ENCODE data around the gene GRM5.
A peak's percentile ranks its signal among the peaks of the same experiment; 100 is the strongest.
"Not testable (repeated sequence)": the region's sequence is repeated elsewhere in the genome, so short reads cannot be mapped to it uniquely, and the experiment has no call there.

Gene GRM5

DNA sequence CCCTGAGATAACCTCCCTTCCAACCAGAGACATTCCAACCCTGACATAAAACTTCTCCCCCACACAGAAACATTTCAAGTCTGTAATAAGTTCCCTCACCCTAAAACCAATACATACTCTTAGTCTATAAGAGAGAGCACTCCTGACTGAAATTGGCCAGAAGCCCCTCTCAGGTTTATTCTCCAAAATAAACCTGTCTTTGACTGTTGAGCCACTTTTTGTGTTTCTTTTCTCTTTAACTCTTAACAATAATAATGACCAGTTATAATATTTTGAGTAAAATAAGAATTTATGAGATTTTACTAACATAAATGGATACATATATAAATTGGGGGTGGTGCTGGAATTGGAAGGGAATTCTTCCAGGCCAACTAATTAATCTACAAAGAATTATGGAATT is 93.6 kb downstream of the GRM5 start:
- DNase-seq (ENCODE audit: low spot score): no peak

DNA sequence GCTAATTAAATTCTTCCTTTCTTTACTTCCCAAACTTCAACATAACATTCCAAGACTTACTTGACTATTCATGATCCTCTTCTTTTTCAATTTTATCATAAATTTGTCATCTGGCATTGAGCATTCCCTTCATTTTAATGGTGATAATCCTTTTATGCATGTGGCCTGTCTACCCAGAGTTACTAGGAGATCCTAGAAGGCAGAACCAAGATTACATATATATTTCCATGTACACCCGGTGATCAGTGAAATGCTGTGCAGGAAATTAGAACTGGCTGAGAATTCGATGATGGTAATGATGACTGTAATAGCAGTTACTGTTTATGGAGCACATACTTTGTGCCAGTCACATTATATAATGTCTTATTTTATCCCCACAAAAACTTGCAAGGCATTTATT is 104.2 kb downstream of the GRM5 start:
- DNase-seq (ENCODE audit: low spot score): not testable (repeated sequence)

DNA sequence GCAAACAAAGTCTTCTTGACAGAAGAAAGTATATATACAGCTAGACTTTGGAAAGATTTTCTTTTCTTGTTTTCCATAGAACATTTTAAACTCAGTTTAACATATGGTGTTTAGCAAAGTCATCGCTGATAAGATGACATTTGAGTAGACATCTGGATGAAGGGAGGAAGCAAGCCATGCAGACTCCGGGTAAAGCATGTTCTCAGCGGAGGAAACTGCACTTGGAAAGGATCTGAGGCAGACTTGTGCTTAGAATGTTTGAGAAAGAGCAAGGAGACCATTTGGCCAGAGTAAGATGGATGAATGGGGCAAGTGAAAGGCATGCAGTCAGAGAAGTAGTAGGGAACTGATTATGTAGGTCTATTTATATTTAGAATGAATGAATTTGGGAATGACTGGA is 105.9 kb downstream of the GRM5 start:
- DNase-seq (ENCODE audit: low spot score): not testable (repeated sequence)

DNA sequence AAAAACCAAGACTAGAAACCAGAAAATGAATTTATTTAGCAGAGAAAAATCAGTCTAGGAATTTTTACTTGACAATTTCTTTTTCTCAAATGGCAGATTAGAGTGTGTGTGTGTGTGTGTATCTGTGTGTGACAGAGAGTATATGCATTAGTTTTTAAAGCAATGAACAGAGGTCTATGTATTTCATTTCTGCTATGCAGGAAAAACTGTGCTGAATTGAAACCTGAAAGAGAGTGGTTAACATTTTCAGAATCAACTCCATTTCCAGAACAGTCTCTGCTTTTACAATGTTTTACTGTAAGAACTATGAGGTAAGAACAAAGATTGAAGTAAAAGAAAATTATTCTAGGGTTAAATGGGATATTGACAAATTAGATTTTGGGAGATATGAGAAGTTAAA is 114.8 kb downstream of the GRM5 start:
- no peak for DNase-seq (ENCODE audit: low spot score)

DNA sequence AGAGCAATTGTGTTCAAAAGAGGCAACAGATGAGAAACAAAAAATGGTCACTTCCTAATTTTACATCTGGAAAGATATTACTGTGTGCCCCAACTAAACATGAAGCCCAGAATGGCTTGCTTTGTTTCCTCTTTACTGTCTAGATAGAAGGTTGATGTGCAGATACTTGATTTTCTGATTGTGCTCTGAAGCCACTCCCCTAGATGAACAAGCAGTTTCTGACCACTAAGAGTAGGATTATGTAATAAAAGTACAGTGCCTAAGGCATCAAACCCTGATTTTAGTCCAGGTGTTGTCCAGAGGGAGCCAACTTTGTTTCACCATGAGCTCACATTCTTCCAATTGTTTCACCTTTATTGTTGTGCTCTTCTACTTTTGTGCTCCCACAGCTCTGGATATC is 116.9 kb downstream of the GRM5 start:
- DNase-seq (ENCODE audit: low spot score): not testable (repeated sequence)

DNA sequence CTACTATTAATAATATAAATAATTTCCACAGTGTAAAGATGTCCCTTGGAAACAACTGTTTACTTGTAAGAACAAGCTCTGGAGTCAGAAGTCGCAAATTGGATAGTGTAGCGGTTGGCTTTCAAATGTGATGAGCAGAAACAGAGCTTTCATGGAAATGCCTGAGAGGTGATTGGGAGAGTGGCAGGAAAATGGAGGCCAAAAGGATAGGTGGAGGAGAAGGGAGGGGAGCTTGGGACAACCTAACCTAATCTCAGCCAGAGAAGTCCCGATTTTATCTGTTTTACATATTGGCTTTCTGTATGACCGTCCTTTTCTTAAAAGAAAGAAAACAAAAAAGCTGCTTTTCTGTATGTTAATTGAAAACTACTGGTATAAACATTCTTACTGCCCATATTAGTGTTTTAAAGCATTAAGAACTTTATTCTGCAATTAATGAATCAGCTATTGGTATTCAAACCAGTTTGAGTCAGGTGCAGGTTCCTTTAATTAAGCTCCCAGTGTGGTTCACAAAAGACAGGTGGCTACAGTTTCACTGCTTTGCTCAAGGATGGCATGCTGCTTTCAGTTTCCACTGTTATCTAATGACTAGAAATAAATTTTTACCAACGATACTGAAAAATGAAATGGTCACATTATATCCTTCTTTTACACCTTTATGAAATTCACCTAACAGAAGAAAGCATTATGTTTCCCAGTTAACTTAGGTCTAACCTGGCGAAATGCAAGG is 117.8 kb downstream of the GRM5 start:
- not testable (repeated sequence) for DNase-seq (ENCODE audit: low spot score)

DNA sequence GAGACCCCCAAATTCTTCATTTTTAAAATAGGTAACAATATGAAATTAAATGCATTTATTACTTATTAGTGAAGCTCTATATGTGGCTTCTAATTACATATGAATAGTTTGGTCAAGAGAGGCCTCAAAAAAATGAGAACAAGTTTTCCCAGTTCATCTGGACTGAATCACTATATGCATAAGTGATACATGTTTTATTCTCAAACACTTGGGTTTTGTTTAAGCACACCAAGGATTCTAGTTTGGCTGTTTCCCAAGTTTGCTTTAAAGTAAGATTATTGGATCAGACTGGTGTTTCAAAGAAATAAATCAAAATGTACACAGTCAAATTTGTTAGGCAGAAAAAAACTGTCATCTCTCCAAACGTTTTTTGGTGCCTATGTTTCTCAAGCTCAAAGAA is 136.1 kb downstream of the GRM5 start:
- DNase-seq (ENCODE audit: low spot score): not testable (repeated sequence)

DNA sequence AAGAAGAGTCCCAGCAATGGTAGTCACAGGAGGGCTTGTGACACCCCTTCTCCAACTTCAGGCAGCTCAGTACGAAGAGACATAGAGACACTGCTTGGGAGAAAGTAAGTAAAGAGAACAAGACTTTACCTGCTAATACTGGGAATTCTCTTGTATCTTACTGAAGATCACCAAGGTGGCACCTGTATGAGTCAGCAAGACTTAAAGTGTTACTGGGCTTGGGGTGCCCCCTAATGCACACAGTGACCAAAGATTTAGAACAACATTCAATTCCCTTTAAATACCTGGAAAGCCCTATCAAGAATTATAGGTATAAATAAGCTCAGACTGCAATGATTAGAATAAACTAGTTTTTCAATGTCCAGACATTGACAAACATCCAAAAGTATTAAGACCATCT is 148.7 kb downstream of the GRM5 start:
- not testable (repeated sequence) for DNase-seq (ENCODE audit: low spot score)

DNA sequence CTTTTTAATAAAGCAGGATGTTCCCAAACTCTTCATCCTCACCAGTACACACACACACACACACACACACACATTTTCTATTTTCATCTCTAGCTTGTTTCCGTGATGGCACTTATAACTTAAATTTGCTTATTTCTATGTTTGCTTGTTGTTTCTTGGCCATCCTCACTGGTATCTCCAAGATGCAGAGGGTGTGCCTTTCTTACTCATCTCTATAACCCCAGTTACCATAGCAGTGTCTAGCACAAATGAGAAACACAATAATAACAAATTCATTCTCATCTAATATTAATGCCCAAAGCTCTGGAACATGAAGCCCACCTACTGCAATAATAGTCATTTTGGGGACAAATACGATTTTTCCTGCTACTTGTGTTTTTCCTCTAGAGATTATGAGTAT is 156.3 kb downstream of the GRM5 start:
- DNase-seq (ENCODE audit: low spot score): no peak

DNA sequence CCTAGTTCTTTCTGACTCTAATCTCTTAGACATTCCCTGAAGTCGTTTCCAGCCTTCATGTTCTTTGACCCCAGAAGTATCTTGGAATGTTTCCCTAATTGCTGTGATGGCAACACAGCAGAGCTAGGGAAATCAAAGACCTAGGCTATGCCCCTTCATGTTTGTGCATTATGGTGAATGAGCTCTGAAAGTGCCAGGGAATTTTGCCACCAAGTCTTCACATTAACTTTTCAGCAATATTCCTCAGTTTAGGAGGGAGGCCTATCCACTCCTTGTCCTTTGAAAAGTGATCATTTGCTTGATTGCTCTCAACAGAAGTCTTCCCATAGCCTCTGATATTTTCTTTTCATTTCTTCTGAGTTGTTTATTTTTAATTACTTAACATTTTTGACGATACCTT is 164.3 kb downstream of the GRM5 start:
- DNase-seq (ENCODE audit: low spot score): not testable (repeated sequence)

DNA sequence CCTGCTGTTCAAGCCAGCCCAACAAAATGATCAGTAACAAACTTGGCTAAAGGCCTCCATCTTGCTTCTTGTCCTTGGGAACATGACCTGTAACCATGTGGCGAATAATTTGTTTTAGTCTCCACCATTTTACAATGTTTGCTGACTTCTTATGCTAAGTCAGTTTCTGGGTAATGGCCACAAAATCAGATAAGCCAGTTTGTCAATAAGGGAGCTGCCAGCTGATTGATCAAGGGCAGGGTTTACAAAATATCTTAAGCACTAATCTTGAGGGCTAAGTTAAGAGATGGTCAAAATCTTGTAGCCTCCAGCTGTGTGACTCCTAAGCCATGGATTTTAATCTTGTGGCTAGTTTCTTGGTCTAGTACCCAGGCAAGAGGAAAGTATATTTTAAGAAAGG is 176.9 kb downstream of the GRM5 start:
- not testable (repeated sequence) for DNase-seq (ENCODE audit: low spot score)

DNA sequence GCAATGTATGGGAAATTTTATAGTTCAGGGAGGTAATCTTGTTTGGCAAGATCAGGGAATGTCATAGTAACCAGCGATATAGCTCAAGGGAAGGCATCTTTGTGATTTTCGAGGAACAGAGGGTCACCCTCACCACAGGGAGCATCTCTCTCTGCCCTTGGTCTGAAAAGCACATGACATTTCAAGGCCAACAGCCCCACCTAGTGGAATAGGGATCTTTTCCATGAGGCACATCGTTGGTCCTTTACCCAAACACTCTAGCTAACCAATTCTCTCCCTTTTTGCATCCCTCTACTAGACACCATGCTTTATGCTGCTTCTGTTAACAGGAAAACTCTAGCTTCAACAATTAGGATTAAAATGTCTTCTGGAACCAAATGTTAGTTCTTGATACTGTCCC is 179.0 kb downstream of the GRM5 start:
- peak; percentile 14 for DNase-seq (ENCODE audit: low spot score)

DNA sequence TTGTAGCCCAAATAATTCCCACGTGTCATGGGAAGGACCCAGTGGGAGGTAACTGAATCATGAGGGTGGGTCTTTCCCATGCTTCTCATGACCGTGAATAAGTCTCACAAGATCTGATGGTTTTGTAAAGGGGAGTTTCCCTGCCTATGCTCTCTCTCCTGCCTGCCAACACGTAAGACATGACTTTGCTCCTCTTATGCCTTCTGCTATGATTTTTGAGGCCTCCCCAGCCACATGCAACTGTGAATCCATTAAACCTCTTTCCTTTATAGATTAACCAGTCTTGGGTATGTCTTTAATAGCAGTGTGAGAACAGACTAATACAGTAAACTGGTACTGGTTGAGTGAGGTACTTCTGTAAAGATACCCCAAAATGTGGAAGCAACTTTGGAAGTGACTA is 183.0 kb downstream of the GRM5 start:
- DNase-seq (ENCODE audit: low spot score): not testable (repeated sequence)

DNA sequence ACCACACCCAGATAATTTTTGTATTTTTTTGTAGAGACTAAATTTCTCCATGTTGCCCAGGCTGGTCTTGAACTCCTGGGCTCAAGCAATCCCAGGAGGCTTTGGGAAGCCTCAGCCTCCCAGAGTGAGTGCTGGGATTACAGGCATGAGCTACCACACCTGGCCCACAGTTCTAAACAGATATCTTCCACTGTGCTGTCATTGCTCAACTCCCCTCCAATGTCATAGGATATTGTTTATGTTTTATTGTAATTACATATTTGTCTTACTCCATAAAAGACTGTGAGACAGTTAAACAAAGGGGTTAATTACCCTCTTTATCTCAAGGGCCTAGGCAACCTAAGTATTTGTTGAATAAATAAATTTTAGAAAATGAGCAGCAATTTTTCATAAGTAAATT is 204.2 kb downstream of the GRM5 start:
- no peak for DNase-seq (ENCODE audit: low spot score)

DNA sequence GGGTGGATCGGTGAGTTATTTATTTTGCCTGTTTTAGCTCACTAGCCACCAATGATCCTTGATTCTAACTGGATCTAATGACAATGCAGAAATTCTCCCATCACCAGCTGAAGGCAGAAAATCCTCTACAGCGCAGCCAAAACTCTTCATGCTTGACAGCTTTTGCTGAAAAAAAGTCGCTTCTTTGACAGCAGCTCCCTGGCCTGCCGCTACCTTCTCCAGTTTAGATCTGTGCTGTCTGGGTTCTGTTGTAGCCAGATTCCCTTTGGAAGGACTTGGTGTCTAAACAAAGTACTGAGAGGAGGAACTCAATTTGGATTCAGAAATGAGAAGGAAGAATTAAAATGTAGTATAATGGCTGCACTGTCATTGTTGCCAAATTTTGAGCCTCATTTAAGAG is 205.4 kb downstream of the GRM5 start:
- not testable (repeated sequence) for DNase-seq (ENCODE audit: low spot score)

DNA sequence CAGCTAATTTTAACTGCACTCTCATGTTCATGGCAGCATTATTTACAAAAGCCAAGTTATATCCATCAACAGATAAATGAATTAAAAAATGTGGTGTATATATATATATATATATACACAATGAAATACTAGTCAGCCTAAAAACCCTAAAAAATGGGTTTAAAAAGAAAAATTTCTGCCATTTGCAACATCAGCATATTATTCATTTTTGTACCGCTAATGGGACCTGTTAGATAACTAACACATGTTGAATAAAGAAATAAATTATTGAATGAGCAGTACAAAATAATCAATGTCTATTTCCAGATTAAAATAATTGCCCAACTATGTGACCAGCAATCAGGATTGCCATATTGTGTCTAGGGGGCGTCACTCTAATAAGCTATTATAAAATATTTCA is 211.8 kb downstream of the GRM5 start:
- DNase-seq (ENCODE audit: low spot score): not testable (repeated sequence)

DNA sequence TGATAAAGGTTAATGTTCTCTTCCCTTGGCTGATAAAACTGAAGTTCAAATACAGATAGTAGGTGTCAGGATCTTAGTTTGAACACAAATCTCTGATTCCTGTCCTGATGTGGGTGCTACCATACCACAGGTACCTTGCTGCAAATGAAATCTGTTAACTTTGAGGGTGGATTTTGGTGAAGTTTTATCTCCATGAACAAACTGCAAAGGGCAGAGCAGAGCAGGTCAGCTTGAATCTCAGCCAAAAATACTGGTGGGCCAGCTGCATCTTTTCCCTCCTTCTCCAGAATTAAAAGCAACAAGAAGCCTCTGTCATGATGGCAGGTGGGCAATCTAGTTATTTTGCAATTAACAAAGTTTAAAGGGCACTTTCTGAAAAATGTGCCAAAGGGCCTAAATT is 214.2 kb downstream of the GRM5 start:
- DNase-seq (ENCODE audit: low spot score): not testable (repeated sequence)

DNA sequence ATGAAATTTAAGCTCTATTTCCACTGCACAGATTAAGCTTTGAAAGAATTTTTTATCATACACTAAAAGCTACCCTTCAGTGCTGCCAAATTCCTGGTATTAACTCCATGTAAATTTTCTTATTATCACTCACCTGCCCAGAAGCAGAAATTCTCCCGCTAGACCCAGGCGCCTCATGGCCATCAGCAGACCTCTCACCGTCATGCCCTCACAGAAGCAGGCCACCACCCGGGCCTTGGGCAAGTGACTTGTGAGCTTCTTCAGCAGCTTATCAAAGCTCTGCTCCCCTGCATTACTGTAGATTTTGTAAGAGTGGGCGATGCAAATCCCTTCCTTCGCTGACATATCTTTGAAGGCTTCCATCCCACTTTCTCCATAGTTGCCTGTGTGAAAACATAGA is 216.0 kb downstream of the GRM5 start:
- DNase-seq (ENCODE audit: low spot score): not testable (repeated sequence)

DNA sequence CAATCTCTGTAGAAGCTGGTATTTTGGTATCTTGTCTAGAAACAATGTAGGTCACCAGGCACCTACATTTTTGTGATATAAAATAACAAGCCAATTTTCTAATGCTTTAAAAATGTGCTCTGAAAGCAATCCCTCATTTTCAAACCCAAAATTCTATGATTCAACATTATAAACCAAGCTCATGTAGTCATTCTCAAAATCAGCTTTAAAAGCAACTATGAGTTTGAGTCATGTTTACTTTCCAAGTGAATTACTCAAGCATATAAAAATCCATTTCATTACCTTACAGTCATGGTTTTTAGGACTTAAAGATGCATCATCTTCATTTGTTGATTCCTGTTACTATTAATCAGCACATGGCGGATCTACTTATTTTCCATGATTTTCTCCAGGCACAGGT is 216.4 kb downstream of the GRM5 start:
- peak; percentile 70 for DNase-seq (ENCODE audit: low spot score)

DNA sequence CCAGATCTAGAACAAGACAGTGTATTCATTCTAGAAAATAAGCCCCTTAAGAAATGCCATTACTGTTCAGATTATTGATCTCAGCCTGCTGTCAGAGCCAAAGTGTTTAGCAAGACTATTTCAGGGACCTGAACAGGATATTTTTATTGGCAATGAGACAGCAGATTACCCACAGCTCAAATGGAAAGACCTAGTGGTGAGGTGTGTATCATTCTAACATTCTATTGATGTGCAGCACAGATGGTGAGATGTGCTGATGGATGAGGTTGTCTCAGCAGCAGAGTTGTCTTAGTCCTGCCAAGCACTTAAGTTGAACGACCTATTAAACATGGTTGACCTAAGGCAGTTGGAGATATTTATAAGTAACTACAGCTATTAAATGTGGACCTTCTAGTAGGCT is 219.5 kb downstream of the GRM5 start:
- not testable (repeated sequence) for DNase-seq (ENCODE audit: low spot score)

DNA sequence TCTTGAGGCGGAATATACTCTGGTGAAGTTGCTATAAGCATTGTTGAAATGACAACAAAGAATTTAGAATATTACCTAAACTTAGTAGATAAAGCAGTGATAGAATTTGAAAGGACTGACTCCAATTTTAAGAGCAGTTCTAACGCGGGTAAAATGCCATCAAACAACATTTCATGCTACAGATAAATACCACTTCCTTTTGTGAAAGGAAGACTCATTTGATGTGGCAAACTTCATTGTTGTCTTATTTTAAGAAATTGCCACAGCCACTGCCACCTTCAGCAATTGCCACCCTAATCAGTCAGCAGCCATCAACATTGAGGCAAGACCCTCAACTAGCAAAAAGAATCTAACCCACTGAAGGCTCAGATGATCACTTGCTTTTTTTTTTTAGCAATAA is 220.8 kb downstream of the GRM5 start:
- not testable (repeated sequence) for DNase-seq (ENCODE audit: low spot score)

DNA sequence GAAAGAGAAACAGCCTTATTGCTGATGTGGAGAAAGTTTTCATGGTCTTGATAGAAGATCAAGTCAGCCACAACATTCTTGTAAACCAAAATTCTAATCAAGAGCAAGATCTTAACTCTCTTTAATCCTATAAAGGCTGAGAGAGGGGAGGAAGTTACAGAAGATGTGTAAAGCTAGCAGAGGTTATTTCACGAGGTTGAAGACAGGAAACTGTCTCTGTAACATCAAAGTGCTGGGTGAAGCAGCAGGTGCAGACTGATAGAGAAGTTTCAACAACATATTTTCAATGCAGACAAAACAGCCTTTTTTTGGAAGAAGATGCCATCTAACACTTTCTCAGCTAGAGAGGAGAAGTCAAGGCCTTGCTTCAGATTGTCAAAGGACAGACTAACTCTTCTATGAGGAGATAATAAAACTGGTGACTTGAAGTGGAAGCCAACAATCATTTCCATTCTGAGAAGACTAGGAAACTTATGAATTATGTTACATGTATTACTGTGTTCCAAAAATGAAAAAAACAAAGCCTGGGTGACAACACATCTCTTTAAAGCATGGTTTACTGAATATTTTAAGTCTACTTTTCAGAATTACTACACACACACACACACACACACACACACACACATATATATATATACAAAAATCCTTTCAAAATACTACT is 221.9 kb downstream of the GRM5 start:
- not testable (repeated sequence) for DNase-seq (ENCODE audit: low spot score)

DNA sequence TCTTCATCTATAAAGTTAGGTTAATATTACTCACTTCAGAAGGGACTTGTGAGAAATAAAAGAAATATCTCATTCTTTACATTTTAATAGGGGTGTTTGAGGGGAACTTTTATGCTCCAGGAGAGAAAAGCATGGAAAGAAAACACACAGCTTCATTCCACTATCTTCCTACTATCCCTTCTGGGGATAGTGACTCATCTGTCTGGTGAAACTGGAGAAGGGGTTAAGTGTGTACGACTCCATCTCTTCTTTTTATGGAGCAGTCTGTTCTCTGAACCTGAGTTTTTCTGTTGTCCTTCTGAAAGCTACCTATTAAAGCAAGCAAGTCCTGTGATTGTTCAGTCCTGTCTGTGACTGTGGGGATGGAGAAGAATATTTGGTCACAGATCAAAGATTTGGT is 227.6 kb downstream of the GRM5 start:
- not testable (repeated sequence) for DNase-seq (ENCODE audit: low spot score)

DNA sequence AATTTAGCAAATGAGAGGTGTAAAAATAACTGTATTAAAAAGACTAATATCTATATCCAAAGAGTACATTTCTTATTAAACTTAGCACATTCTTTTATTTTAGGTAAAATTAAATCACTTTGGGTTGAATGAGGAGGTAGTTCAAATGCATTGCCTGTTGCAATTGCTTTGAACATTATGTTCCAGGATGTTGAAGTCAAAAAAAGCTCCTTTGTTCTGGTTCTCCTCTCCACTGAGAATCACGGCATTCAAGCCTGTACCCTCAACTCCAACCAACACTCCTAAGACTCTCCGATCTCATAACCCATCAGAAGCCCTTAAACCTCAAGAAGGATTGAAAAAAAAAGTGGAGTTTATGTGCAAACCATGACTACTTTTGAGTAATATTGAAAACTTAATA is 230.1 kb downstream of the GRM5 start:
- DNase-seq (ENCODE audit: low spot score): not testable (repeated sequence)

All from kidney tubule cell (primary cell).